Liver (tissue), 9 donors: ENCODE measurements around the gene ATXN1. TPM values are rescaled to one million over a fixed set of nuclear protein-coding genes. Genes with fewer than 3 reads are reported as not detected.

Source experiments
- DNase-seq: peaks from one replicate; pipeline ENCODE4 v3.0.0-alpha.2; 2017; ENCODE audit warnings: low spot score
- H3K27ac ChIP-seq, 2 donors: one replicate each; pipeline ENCODE4 v1.7.0; 2013; ENCODE audit warnings: inconsistent platforms in 2 of 2, low read length in 2 of 2, control low read depth in 1 of 2, low read depth in 1 of 2, mild to moderate bottlenecking in 1 of 2
- H3K27me3 ChIP-seq, 4 donors: one replicate each; pipeline versions ENCODE4 v1.6.1 to v1.7.0; 2013; ENCODE audit warnings: low read length in 3 of 4, inconsistent platforms in 1 of 4, mild to moderate bottlenecking in 1 of 4, moderate library complexity in 1 of 4; ENCODE audit not compliant: control insufficient read depth in 4 of 4, insufficient read depth in 4 of 4
- H3K36me3 ChIP-seq, 4 donors: one replicate each; pipeline versions ENCODE4 v1.6.1 to v1.7.0; 2013; ENCODE audit warnings: low read length in 3 of 4, mild to moderate bottlenecking in 3 of 4, low read depth in 1 of 4, moderate library complexity in 1 of 4; ENCODE audit not compliant: control insufficient read depth in 4 of 4, insufficient read depth in 3 of 4
- H3K4me1 ChIP-seq, 4 donors: one replicate each; pipeline versions ENCODE4 v1.6.1 to v1.7.0; 2013; ENCODE audit warnings: low read length in 3 of 4, mild to moderate bottlenecking in 3 of 4, moderate library complexity in 1 of 4; ENCODE audit not compliant: control insufficient read depth in 4 of 4, insufficient read depth in 4 of 4
- H3K4me3 ChIP-seq, 3 donors: one replicate each; pipeline versions ENCODE4 v1.6.1 to v1.7.0; 2013; ENCODE audit warnings: low read length in 3 of 3, control low read depth in 1 of 3, low read depth in 1 of 3, mild to moderate bottlenecking in 1 of 3
- H3K9ac ChIP-seq, 2 donors: one replicate each; pipeline ENCODE4 v1.7.0; 2013; ENCODE audit warnings: low read length in 2 of 2, mild to moderate bottlenecking in 2 of 2, moderate library complexity in 2 of 2, control low read depth in 1 of 2, low read depth in 1 of 2
- H3K9me3 ChIP-seq, 4 donors: one replicate each; pipeline versions ENCODE4 v1.6.1 to v1.7.0; 2013; ENCODE audit warnings: low read length in 3 of 4; ENCODE audit not compliant: control insufficient read depth in 4 of 4
- ATF3 ChIP-seq: IDR thresholded peaks from 2 replicates; pipeline ENCODE4 v1.6.1; 2016; ENCODE audit warnings: antibody characterized with exemption
- CTCF ChIP-seq: fragments of 150-350 bp; IDR thresholded peaks from 2 replicates; pipeline ENCODE4 v1.5.1; 2017; ENCODE audit warnings: improper control_type of control experiment, low read depth, low read length; ENCODE audit not compliant: missing input control
- EGR1 ChIP-seq, 2 donors: IDR thresholded peaks; 2 replicates each; pipeline ENCODE4 v1.6.1; 2016 to 2018; ENCODE audit warnings: antibody characterized with exemption in 2 of 2, low read depth in 2 of 2
- FOXA1 ChIP-seq: IDR thresholded peaks from 2 replicates; pipeline ENCODE4 v1.6.1; 2016; ENCODE audit warnings: antibody characterized with exemption
- FOXA2 ChIP-seq: IDR thresholded peaks from 2 replicates; pipeline ENCODE4 v1.6.1; 2016; ENCODE audit warnings: antibody characterized with exemption
- GABPA ChIP-seq, 2 donors: IDR thresholded peaks in 1 of 2; conservative IDR thresholded peaks in 1 of 2; 2 replicates each; pipeline ENCODE4 v1.6.1; 2016; ENCODE audit warnings: antibody characterized with exemption in 2 of 2, mild to moderate bottlenecking in 1 of 2, moderate library complexity in 1 of 2
- HNF4A ChIP-seq, 2 donors: conservative IDR thresholded peaks; 2 replicates each; pipeline ENCODE4 v1.6.1; 2016; ENCODE audit warnings: antibody characterized with exemption in 2 of 2, mild to moderate bottlenecking in 2 of 2
- MAX ChIP-seq: IDR thresholded peaks from 2 replicates; pipeline ENCODE4 v1.6.1; 2016; ENCODE audit warnings: antibody characterized with exemption
- NR2F2 ChIP-seq: IDR thresholded peaks from 2 replicates; pipeline ENCODE4 v1.6.1; 2016; ENCODE audit warnings: antibody characterized with exemption
- RAD21 ChIP-seq, 2 donors: IDR thresholded peaks; 2 replicates each; pipeline ENCODE4 v1.6.1; 2016; ENCODE audit warnings: antibody characterized with exemption in 2 of 2, mild to moderate bottlenecking in 2 of 2
- REST ChIP-seq: IDR thresholded peaks from 2 replicates; pipeline ENCODE4 v1.6.1; 2016; ENCODE audit warnings: antibody characterized with exemption, mild to moderate bottlenecking
- RXRA ChIP-seq, 2 donors: IDR thresholded peaks; 2 replicates each; pipeline ENCODE4 v1.6.1; 2017 to 2018; ENCODE audit warnings: antibody characterized with exemption in 2 of 2, mild to moderate bottlenecking in 1 of 2
- TAF1 ChIP-seq: conservative IDR thresholded peaks from 2 replicates; pipeline ENCODE4 v1.6.1; 2016; ENCODE audit warnings: antibody characterized with exemption, mild to moderate bottlenecking
- YY1 ChIP-seq: IDR thresholded peaks from 2 replicates; pipeline ENCODE4 v1.6.1; 2016; ENCODE audit warnings: antibody characterized with exemption, mild to moderate bottlenecking
- ZBTB33 ChIP-seq: IDR thresholded peaks from 2 replicates; pipeline ENCODE4 v1.6.1; 2016; ENCODE audit warnings: antibody characterized with exemption
- WGBS: extraction: QIAGEN DNeasy Blood & Tissue Kit; methylation state at CpG from one replicate; pipeline ENCODE4 v1.1.7; 2013; 5-methylcytosine and 5-hydroxymethylcytosine counted together
- polyA plus RNA-seq, 2 donors: library from polyadenylated mRNA; stranded (reverse) in 1 of 2; unstranded in 1 of 2; fragments of 200-250 nt in 1 of 2; fragments of >200 nt in 1 of 2; fragmentation: Nextera tagmentation in 1 of 2; extraction: Ambion mirVana in 1 of 2; gene quantifications; one replicate each; pipeline versions ENCODE4 v1.2.1 to v1.2.3, GENCODE V29; 2013 to 2015
- total RNA-seq, 2 donors: library from RNA; depleted of rRNA; stranded (reverse); fragments of >200 nt; gene quantifications; one replicate each; pipeline ENCODE4 v1.2.3, GENCODE V29; 2014
- donor health status: healthy.
- donor health status: healthy.
- donor health status: healthy.
- donor health status: healthy.
- donor health status: healthy.

Gene ATXN1
- total and polyA plus RNA-seq, 4 donors, result 4.3 to 29.7 (median 8.2) TPM

- Histone ChIP-seq H3K27ac (no peak overlapping the region), H3K9ac (no peak overlapping the region)
These were observed 92.0 kb downstream of the ATXN1 start for GRCh38 chr6:16669227-16669626.

More at GRCh38 chr6:16669227-16669626, 92.0 kb downstream of the ATXN1 start:
- TF ChIP-seq TAF1 (no peak), CTCF (no peak), FOXA1 (no peak), NR2F2 (no peak), EGR1 (IDR thresholded peaks at IDR 0.05; ENCODE audit: low read depth in 2 of 2) (no peak), ZBTB33 (no peak), HNF4A (conservative IDR thresholded peaks at IDR 0.05) (no peak), RAD21 (IDR thresholded peaks at IDR 0.05) (no peak), REST (no peak), RXRA (IDR thresholded peaks at IDR 0.05) (no peak), ATF3 (no peak), YY1 (no peak), FOXA2 (no peak), GABPA (IDR thresholded peaks at IDR 0.05 in 1 of 2, conservative IDR thresholded peaks at IDR 0.05 in 1 of 2) (no peak), MAX (no peak)
- Histone ChIP-seq H3K36me3 (no peaks in the 10 kb centered on the region), H3K9me3 (no peaks in the 10 kb centered on the region), H3K4me1 (peaks cover 4 to 32% (median 26%) of the 10 kb centered on the region in 4 donors), H3K27me3 (no peaks in the 10 kb centered on the region), H3K4me3 (no peak overlapping the region)
- WGBS, result 89% methylated on average over 3 of the region's 3 CpGs
- no peak for DNase-seq
